ENCODE data around the gene EHD4.

DNA sequence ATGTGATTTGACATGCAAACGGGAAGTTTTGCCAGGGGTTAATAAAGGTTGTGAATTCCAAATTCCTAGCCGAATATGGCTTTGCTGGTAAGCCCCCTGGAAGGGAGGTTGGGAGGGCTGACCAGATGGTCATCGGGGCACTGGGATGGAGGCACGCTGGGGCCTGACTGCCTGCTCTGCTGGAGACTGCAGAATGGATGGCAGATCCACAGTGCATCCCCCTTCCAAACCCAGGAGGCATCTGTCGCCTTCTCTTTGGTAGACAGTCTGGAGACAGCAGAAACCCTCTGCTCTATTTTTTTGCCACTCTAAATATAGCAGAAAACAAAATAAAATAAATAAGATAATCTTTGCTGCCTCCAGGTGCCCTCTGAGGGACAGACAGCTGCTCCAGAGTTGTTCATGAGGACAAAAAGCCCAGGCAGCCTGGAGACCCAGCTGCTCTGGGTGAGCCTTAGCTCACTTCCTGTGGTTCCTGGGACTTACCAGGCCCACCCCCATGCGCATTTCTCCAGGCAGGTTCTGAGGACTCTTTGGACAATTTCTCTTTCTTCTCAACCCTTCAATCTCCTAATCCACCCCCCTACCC, 72.4 kb downstream of the EHD4 start:
- no peak for TF ChIP-seq POLR2AphosphoS5 (IDR thresholded peaks at IDR 0.05; ENCODE audit: insufficient read depth, low read depth, low read length)
- TF ChIP-seq, protein P1, sequence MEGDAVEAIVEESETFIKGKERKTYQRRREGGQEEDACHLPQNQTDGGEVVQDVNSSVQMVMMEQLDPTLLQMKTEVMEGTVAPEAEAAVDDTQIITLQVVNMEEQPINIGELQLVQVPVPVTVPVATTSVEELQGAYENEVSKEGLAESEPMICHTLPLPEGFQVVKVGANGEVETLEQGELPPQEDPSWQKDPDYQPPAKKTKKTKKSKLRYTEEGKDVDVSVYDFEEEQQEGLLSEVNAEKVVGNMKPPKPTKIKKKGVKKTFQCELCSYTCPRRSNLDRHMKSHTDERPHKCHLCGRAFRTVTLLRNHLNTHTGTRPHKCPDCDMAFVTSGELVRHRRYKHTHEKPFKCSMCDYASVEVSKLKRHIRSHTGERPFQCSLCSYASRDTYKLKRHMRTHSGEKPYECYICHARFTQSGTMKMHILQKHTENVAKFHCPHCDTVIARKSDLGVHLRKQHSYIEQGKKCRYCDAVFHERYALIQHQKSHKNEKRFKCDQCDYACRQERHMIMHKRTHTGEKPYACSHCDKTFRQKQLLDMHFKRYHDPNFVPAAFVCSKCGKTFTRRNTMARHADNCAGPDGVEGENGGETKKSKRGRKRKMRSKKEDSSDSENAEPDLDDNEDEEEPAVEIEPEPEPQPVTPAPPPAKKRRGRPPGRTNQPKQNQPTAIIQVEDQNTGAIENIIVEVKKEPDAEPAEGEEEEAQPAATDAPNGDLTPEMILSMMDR (IDR thresholded peaks at IDR 0.05; ENCODE audit: extremely low read depth in 1 of 2, insufficient read depth in 1 of 2, low read depth in 1 of 2, low read length in 2 of 2) = no peak
- TF ChIP-seq POLR2A (IDR thresholded peaks at IDR 0.05; ENCODE audit: low read depth, low read length) = no peak
- TF ChIP-seq, protein P2, sequence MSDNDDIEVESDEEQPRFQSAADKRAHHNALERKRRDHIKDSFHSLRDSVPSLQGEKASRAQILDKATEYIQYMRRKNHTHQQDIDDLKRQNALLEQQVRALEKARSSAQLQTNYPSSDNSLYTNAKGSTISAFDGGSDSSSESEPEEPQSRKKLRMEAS (IDR thresholded peaks at IDR 0.05; ENCODE audit: insufficient read depth, insufficient read length) = no peak
